MV-4-11 (cell line): ENCODE results near the gene CBLN3.

Experiments
- DNase-seq: peaks from one replicate; lab custom pipeline; 2025; lab: John Stamatoyannopoulos, UW

The CBLN3 gene

DNA sequence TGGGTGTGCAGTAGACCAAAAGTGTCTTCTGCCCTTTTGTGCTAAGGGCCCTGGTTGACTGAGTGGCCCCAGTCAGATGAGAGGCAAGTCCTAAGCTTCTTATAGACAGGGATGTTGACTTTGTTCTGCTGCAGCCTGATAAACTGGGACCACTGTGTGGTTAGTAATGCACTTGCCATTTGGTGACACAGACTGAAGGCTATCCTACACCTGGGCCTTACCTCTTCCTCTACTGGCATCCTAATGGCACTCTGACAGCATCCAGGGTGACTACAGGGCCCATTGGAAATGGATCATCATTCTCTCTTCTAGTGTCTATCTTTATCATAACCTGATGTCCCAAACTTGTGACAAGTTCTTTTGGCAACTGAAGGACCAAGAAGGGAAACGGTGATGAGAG is 9.8 kb upstream of the CBLN3 start:
- DNase-seq: no peak

DNA sequence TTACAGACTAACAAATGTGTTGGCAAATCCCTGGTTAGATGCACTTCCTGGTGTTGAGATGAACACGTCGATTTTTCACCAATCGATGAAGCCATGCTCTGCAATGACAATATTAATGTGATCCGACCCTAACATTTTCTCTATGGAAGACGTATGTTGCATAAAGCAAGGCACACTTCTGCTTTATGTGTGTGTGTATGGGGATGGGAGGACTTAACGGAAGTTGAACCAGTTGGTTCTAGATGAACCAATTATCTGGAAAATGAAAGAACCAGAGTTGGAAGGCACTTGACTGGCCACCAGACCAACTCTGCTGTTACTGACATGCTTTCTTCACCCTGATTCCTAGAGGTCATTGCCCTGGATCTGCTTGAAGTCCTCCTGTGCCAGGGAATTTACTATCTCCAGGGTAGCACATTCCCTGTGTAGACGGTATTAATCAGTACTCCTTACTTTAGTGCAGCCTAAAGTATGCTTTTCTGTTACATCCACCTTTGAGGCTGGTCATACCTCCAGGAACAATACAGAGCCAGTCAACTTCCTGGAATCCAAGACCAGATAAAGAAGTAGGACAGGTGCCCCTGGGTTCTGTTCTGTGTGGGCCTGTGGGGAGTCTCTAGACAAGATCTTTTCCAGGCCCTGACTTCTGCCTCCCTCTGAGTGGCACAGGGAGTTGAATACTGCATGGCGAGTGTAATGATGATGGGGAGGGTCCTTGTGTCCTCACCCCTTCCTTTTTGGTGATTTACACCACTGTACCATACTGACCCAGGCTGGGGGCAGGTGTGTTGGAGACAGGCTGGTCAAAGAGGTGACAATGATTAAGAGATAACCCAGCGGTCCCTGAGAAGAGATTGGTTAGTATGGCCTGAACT is 9.0 kb upstream of the CBLN3 start:
- DNase-seq: peak; percentile 79

DNA sequence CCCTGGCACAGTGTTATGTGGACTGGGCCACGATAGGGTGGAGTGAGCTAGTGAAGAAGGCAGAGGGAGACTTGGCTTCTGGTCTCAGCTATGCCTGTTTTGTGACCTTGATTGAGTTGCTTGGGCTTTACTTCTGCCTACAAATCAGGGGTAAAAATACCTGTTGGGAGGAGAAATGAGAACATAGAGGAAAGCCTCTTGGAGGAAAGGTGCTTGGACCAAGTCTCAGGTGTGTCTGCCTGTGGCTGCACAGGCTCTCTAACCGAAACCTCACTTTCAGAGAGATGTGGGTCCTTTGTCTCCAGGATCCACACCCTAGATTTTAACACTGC is 8.2 kb upstream of the CBLN3 start:
- no peak for DNase-seq

DNA sequence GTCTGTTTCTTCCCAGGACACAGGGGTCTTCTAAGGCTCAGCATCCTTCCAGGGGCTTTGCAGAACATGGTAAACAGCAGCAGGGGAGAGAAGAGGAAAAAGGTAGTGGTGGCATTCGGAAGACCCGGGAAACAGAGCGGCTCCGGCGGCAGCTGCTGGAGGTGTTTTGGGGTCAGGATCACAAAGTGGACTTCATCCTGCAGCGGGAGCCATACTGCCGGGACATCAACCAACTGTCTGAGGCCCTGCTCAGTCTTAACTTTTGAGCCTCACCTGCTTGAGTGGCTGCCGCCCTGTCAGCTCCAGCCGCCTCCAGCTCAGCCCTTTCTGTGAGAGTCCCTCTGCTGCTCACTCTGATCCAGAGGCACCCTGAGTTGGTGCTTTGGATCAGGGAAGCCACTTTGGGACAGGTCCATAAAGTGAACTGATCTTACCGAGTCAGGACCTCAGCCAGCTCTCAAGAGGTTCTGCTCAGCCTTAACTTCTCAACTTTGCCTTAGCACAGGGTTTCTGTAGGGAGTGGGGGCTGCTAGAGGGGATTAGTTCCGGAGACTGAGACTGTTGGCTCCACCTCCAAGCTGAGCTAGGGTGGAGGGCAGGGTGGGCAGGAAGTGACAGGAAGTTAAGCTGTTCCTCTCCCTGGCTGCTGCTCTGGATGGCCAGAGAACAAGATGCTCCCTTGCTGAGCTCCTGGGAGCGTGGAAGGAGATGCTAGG is 7.7 kb upstream of the CBLN3 start:
- no peak for DNase-seq

DNA sequence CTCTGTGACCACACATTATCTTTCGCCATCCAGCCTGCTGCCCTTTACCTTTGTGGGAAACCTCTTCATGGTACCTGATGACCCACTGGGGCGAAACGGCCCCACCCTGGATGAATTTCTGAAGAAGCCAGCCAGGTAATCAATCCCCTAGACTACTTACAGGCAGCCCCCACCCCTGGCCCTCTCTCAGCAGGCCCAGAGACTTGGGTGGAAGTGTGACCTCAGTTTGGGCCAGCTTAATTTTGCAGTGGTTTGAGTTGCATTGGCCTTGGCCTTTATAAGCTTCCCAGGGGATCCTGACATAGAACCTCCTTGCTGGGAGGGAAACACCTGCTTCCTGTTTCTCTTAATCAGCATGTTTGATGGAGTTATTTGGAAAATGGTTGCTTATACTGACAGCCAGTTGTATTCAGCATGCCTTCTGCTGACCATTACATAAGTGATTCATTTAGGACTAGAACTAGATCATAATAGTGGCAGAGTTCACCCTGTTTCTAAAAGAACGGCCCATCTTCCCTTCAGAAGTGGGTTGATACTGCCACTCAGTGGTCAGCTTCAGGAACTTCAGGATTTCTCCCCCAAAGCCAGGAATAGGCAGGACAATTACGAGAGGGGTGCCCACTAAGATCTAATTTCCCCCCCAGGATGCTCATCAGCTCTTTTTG is 7.0 kb upstream of the CBLN3 start:
- peak; percentile 49 for DNase-seq

DNA sequence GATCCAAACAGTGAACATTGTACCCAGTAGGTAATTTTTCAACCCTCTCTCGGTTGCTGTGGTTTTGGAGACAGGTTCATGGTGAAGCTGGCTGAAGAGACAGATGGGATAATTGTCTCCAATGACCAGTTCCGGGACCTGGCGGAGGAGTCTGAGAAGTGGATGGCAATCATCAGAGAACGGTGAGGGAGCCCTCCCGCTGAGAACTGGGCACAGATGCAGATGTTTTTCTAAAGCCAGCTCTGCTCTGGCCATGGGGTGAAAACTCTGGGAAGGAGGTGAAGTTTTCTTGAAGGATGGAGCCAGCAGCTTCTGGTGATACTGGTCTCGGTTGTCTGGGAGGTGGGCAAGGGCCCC is 6.5 kb upstream of the CBLN3 start:
- DNase-seq: no peak

DNA sequence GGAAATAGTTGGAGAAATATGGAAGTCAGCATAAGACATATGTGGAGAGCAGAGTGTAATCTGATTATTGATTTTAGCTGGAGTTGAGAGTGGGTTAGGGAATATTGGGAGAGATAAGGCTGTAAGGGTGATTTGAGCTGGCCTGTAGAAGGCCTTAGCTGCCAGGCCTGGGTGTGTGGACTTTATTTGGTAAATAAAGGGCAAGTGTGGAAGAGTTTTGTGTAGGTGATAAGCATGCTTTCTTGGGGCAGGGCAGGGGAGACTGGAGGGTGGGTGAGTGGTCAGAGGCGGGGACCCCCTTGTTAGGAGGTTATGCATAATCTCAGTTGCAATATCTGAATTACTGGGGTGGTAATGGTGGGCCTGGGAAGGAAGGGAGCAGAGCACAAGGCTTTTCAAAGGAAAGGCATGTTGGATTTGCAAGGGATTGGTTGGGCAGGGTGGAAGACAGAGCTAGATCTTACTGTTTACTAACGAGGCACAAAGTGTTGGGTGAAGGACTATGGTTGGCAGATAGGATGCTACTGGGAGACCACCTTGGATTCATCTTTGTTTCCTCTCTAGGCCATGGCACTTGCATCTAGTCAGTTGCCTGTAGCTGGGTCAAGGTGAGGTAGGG is 5.8 kb upstream of the CBLN3 start:
- no peak for DNase-seq

DNA sequence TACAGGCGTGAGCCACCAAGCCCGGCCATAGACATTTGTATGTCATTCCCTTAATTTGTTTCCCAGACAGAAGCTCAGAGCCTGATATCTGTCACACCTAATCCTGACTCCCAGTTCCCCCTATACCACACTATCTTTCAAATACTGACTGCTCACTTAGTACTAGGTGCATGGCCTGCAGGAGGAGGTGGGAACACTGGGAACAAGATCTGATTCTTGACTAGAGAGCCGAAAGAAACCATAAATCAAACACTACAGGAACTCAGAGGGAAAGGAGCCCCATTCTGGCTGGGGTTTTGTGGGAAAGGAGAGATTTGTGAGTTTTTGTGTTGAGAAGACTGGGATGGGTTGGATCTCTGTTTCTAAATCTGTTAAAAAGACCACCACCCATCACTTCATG is 5.2 kb upstream of the CBLN3 start:
- no peak for DNase-seq

DNA sequence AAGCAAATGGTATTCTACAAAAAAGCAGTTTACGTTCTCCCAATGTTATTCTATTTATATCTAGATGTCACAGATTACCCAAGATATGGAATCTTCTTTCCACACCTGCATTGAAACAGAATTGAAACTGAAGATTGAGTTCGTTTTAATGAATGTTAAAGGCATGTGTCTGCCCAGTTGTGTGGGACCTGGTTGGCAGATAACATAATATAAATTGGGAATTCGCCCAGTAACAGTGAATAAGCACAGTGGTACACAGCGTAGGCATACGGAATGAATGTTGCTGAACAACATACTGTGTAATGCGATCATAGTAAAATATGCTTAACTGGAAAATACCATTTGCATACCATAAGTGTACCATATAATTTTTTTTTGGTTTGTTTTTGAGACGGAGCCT is 4.6 kb upstream of the CBLN3 start:
- DNase-seq: no peak

DNA sequence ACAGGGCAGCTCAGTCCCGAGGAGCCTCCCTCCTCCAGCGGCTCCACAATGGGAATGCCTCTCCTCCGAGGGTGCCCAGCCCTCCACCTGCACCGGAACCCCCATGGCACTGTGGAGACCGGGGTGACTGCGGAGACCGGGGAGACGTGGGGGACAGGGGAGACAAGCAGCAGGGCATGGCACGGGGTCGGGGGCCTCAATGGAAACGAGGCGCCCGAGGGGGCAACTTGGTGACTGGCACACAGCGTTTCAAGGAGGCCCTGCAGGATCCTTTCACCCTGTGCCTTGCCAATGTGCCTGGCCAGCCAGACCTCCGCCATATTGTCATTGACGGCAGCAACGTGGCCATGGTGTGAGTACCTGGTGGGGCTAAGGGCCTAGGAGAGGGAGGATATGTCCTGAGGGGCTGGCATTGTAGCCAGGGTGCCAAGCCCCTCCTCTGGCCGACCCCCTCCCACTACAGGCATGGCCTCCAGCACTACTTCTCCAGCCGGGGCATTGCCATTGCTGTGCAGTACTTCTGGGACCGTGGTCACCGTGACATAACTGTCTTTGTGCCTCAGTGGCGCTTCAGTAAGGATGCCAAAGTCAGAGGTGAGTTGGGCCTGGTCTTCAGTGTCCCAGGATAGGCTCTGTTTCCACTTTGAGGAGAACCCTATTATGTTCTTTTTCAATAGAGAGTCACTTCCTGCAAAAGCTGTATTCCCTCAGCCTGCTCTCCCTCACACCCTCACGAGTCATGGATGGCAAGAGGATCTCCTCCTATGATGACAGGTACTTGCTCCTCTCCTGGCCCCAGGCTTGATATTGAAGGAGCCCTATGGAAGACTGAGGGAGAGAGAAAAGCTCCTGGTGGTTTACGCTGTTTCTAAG is 3.0 kb upstream of the CBLN3 start:
- no peak for DNase-seq

DNA sequence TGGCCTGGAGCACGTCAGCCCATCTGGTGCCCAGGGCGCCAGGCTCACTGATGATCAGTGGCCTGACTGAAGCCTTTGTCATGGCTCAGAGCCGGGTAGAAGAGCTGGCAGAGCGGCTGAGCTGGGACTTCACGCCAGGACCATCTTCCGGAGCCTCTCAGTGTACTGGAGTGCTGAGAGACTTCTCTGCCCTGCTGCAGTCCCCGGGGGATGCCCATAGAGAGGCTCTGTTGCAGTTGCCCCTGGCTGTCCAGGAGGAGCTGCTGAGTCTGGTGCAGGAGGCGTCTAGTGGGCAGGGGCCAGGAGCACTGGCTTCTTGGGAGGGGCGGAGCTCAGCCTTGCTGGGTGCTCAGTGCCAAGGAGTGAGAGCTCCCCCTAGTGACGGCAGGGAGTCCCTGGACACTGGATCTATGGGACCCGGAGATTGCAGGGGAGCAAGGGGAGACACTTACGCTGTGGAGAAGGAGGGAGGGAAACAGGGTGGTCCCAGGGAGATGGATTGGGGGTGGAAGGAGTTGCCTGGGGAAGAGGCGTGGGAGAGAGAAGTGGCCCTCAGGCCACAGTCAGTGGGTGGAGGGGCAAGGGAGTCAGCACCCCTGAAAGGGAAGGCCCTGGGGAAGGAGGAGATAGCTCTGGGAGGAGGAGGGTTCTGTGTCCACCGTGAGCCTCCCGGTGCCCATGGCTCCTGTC is 2.2 kb upstream of the CBLN3 start:
- DNase-seq: peak; percentile 89

DNA sequence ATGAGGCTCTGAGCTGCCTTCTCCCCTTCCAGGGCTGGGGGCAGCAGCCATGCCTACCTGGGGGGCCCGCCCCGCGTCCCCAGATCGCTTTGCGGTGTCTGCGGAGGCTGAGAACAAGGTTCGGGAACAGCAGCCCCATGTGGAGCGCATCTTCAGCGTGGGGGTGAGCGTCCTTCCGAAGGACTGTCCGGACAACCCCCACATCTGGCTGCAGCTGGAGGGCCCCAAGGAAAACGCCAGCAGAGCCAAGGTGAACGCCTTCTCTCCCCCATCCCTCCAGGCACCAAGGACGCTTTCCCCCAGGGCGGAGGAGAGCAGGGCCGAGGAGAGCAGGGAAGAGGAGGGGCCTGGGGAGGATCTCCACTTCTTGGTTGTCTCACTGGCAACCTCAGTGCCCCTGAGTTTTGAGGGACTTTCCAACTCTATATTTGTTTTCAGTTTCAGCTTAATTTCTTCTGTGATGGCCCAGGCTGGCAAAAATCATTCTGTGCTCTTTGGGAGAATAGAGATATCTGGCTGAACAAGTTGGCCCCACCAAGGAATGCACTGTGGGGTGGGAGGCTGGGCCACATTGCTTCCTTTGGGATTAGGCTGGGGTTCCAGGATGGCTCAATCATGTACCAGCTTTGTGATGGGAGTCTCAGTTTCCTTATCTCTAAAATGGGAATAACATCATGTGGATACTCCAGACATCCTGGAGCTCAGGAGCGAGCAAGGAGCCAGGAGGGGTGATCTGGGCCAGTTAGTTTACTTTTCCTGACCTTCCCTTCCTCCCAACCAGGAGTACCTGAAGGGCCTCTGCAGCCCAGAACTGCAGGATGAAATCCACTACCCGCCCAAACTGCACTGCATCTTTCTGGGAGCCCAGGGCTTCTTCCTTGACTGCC is 1.5 kb upstream of the CBLN3 start:
- DNase-seq: no peak

DNA sequence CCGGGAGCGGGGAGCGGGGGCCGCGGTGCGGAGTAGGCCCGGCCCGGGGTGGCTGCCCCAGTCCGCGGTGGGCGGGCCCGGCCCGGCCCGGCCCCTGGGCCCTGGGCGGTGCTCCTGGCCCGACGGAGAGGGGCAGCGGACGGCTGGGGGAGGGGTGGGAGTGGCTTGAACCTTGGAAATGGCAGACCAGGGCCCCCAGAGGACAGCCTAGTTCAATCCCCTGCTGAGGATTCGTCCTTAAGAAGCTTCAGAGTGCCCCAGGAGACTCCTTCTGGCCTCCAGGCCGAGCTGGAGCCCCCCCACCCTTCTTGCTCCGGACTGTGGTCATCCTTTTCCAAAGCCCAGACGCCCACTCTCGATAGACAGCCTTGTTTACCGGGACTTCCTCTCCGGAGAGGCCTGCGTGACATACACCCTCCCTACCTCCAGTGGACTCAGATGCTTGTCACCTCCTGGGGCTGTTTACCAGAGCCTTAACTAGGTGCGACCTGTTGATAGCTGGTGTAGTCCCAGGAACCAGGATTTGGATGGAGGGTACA is 744 bp upstream of the CBLN3 start:
- peak; percentile 35 for DNase-seq

DNA sequence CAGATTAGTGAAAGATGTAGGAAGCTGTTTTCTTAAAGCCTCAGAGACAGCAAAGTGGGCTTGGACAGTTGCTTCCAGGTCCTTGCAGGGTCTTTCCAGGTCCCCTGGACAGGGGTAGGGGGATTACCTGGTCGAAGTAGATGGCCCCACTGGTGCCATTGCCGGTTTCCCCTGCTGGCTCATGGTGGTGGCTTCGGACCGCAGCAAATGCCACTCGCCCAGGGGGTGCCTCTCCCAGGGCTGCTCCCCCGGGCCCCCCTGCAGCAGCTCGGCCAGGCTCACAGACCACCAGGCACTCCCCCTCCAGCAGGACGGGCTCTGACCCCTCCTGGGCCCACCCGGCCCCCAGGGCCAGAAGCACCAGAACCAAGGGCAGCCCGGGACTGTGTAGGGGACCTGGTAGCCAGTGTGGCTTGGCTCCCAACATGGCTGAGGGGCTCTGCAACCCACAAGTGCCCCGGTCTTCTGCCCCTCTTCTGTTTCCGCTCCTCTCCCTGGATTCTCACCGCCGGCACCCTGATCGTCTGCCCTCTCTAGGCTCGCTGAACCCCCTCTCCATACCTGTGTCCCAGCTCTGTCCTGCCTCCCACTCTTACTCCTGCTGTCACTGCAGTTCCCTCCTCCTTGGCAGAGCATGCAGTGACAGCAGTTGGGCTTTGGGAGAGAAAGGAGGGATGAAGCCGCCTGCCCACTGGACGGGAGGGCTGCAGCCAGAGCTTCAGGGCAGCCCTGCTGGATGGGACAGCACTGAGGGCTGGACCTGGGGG is 657 bp downstream of the CBLN3 start:
- no peak for DNase-seq

DNA sequence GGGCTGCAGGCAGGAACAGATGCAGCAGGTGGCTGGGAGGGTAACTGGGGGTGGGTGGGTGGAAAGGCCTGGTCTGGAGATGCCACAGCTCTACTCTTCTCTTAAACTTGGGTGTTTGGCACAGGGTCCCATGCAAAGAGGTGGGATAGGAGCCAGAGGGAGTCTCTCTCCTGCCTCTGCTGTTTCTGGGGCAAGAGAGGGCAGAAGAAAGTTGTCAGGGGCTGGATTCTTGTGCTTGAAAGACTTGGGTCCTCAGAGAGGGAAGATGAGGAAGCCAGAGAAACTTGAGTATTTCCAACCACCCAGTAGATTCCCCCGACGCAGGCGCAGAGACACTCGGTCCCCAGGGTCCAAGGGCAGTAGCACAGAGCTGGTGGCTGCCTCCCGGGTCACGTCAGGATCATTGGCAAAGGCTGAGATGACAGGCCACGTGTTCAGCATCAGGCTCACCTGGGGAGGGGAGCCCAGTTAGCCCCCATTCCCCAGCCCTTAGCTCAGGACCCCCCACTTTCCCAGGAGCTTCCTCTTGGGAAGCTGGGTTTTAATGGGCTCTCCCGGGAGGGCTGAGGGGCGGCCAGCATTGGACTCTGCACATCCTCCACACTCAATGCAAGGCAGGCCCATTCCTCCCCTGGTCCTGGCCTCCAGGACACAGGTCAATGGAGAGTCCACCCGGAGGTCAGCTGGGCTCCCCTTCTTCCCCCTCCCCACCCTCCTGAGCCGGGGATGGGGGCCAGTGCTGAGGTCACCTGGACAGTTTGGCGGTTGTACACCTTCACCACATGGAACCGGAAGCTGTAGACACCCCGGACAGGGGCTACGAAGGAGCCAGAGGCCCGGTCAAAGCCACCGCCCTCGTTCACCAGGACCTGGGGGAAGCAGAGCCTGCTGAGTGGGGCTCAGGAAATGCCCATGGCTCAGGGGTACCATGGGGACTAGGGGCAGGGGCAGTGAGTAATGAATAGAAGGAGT is 1.6 kb downstream of the CBLN3 start:
- no peak for DNase-seq

DNA sequence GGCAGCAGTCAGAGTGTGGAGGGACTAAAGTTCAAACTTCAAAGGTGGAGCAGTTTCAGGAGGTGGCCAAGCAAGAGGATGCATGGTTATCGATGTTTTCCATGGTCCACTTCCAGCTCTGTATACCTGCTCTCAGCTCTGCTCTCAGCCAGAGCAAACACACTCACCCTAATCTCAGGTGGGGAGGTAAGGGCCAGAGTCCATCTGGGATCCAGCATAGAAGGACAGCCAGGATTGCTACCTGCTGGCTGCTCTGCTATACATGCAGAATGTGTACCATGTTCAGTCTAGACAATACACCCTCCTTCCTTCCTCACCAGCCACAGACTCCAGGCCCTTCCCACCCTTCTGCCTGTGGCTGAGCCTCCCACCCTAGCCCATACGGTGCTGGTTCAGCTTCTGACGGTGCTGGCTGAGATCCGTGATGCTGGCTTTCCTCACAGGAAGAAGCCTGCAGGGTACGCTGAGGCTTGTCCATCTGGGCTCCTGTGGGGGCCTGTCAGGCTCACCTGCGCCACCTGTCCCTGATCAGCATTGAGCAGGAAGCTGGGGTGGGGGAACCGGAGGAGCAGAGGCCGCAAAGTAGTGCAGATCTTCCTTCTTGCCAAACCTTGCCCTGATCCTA is 2.4 kb downstream of the CBLN3 start:
- no peak for DNase-seq

DNA sequence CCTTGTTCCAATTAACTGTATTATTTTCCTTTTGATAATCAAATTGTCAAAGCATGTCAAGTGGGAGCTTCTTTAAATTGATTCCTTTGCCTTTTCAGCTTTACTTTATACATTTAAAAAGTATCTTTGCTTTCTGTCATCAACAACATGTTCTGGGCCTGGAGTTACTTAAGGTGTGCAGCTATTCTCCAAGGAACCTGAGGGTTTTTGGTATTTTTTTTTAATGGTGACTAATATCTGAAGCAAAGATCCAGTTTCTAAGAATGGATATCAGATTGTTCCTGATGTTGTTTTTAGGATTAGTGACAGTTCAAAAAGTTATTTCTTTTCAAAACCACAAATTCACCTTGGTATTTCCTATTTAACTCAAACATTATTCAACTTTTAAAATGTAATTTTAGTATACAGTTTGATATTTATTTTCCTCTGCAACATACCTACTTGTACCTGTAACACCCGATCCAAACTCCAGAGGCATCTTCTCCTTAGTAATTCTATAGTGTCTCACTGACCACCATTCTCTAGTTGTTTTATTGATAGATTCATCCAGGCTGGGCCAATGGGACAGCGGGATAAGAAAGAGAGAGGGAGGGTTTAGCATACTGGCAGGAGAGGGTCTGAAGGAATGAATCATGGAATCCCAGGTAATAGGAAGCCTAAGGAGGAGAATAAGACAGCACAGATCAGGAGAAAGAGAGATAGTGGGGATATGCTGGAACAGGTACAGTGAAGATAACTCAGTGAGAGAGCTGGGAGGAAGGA is 3.1 kb downstream of the CBLN3 start:
- no peak for DNase-seq
